GM21529 (cell line): ENCODE measurements around the gene SPTY2D1.
"Not testable (repeated sequence)": the region's sequence is repeated elsewhere in the genome, so short reads cannot be mapped to it uniquely, and the experiment has no call there.

Experiments used
- ATAC-seq: cut with Tn5 transposase; IDR thresholded peaks from one replicate; pipeline ENCODE4 v1.9.1; 2021; ENCODE audit not compliant: unreplicated experiment

Gene SPTY2D1

DNA sequence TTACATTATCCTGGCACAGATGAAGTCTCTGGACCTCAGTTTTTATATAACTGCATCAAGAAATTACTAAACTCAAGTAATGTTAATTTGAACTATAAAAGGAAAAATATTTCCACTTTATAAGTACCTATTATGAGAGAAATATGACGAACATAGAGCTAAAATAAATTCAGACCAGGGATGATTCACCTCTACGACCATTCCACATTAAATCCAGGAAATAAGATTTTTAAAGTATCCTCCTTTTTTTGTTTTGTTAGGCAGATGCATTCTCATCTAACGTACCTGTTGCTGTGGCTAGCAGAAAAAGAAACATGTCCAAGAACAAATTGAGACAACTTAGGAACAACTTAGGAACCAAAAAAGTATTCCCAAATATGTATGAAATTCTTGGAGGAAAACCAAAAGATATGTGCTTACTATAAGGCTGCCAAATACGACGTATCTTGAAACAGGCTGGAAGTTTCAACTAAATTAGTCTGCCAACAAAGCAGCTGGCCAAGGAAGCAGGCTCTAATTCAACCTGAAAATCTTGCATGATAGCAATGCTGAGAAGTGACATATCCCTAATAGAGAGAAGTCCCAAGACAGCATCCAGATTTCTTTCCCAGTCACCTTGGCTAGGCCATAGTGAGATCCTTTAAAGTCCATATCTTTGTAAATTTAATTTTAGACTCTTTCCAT lies 15.7 kb downstream of the SPTY2D1 start:
- ATAC-seq, result no peak

DNA sequence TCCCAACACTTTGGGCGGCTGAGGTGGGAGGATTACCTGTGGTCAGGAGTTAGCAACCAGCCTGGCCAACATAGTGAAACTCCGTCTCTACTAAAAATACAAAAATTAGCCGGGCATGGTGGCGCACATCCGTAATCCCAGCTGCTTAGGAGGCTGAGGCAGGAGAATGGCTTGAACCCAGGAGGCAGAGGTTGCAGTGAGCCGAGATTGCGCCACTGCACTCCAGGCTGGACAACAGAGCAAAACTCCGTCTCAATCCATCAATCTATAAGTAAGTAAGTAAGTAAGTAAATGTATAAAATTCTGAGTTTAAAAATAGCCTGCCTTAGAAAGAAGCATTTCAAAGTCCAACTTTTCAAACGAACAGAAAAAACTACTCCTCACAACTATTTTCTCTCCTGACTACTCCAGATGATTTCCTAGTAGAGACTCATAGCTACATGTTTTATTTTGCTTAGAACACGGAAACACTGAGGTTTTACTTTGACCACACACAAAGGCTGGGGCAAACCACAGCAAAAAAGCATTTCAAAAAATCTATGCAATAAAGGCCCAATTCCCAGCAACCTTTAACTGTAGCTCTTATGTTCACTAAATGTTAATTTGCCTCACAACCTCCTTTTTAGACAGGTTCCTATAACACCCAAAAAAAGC lies 16.3 kb downstream of the SPTY2D1 start:
- peak; percentile 47 for ATAC-seq

DNA sequence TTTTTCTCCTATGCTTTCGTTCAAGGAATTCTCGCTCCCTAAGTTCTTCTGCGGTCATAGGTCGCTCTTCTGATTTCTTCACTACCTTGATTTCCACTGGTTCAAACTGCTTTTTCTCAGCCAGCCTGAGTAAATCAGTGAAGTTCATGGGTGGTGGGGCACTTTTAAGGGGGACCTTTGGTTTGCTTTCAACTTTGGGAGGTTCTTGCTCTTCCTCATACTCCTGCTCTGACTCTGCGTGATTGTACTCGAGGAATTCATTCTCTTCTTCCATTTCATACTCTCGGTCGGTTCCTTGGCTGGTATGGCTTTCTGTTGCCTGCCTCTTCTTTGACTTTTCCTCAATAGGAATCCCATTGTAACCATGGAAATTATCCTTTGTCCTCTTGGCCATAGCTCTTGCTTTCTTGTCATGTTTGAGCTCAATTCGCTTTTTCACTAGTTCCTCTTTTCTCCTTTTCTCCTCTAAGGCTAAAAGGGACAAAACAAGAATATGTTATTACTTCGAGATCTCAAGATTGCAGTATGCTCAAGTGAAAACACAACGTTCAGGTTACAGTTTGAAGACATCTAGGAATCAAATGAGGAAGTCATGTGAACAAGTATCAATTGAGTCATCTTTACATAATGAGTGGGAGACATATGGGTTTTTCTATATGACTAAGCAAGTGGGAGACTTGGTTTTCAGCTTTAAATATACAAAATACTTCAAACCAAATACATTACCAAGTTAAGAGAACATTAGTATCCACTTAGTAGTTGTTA lies 18.3 kb downstream of the SPTY2D1 start:
- ATAC-seq, result peak; percentile 90

DNA sequence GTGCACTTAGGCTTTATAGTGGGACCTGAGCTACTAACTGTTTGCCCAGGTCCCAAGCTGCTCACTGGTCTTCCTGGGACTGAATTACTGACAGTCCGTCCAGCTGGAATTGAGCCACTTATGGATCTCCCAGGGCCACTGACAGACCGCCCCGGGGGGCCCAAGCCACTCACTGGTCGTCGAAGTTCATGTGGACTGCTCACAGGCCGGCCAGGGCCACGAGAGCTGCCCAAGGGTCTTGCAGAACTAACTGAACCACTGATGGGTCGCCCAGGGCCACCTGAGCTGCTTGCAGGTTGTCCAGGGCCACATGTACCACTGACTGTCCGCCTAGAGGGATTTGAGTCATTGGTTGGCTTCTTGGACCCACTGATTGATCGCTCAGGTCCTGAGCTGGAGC lies 19.5 kb downstream of the SPTY2D1 start:
- ATAC-seq, result no peak

DNA sequence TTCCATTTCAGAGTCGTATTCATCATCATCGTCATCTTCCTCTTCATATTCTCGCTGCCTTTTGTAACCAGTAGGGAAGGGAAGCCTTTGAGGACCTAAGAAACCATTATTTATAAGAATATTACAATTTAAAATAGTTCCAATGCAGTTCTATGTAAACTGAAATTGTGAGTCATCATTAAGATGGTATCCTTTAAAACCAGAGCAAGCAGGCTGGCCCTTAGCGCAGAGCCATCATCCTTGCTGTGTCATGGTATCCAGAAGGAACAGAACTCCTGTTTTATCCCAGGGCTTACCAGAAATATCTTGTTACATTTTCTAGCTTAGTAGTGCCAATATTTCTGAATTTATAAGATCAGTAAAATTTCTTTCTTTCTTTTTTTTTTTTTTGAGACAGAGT lies 21.7 kb downstream of the SPTY2D1 start:
- ATAC-seq, result no peak

DNA sequence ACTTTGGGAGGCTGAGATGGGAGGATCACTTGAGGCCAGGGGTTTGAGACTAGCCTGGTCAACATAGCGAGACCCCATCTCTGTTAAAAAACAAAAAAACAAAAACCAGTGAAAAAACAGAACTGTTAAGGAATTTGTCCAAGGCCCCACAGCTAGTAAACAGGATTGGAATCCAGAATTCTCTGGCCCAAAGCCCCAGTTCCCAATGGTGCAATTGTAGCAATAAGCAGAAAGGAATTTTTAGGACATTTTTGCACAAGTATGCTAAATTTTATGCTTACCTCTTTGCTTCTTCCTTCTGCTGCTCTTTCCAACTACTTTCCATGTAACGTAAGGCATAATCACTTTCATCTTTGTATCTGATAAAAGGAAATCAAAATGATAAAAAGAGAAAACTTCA lies 22.9 kb downstream of the SPTY2D1 start:
- no peak for ATAC-seq

DNA sequence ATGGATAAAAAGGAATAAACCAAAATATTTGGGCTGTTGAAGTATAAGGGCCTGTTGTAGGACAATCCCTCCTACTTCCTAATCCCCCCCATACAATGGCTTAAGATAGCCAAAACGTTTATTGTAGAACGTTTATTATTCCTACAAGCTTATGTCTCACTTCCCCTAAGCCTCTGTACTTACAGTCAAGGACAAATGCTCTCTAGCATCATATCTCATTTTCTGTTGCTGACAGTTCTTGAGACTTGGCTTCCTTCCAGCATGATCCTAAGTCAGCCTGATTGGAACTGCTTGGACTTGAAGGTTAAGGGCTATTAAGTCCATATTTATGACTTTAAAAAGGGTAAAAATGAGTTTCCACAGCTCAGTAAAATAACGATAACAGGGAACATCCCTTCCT lies 25.8 kb downstream of the SPTY2D1 start:
- ATAC-seq, result no peak

DNA sequence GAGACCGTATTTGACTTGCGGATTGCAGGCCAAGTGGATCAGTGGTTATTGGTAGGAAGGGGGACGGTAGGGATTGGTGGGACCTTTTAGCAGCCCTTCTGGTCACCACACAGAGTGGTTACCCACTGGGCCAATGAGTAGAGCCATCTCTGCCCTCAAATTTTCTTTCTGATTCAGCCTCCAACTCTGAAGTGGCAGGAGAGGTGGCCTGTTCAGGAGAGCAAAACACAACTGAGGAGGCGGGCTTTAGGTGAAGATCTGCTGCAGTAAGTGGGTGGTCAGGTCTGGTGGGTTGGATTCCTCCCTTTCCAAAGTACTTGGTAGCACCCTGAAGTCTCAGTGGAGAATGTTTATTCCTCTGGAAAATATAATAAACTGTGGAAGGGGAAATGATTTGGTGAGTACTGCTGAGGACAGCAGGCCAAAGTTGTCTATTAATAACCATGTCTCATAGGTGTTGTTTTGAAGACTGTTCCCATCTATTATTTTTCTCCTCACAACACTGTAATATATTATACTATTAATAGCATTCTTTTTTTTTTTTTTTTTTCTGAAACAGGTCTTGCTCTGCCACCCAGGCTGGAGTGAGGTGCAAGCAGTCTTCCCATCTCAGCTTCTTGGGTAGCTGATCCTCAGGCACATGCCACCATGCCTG lies 33.1 kb downstream of the SPTY2D1 start:
- ATAC-seq, result no peak

DNA sequence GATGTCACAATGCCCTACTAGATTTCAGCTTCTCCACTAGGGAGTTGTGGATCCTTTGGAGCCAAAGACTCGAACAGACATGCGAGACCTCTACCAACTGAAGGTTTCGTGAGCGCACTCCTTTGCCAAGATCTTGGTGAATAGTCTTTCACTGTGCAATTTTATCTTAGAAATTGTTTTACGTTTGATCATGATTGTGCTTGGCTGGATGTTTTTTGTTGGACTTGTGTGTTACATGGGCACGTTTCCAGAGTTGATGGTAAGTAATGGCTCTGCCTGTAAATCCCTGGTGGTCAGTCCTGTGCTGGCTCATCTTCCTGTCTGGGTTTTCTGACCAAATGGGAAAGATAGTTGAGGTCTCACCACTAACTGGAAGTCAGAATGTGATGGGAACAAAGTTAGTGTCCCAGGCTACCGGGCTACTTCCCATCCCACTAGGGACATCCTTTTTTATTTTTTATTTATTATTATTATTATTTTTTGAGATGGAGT lies 34.4 kb downstream of the SPTY2D1 start, which contains the start of gene MISFA:
Gene MISFA (plus strand): TSS at position 51 of the 492 bp plus-strand sequence. CDS start 140 bp downstream, at position 191.
- no peak for ATAC-seq

DNA sequence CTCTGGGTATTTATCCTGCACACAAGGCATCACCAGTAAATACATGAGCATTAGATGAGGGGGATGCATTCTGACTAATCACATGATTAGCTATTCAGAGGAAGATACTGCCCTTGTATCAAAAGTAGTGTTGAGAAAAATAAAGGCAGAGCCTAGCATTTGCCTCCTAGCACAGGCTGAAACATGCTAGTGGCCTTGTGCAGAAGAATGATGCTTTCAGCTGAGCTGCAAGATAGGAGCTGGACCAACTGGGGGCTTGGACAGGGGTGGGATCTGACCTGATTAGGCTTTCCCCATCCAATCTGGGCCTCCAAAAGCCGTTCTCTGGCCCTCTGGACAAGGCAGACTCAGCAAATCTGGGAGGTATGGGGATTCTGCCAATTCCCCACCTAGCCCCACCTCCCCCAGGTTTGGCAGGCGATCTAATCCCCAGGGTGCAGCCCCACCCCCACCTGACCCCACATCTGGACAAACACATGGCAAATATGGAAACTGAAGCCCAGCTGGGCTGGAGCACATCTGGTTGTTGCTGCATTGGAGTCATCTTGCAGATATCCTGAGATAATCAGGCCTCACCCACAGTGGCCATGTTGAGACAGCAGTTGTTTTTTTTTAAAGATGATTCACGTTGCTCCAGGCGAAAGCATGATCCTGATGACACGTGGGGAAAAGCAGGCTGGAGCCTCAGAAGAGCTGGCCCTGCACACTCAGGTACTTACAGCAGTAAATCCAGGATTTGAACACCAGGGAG lies 39.0 kb downstream of the SPTY2D1 start:
- no peak for ATAC-seq

DNA sequence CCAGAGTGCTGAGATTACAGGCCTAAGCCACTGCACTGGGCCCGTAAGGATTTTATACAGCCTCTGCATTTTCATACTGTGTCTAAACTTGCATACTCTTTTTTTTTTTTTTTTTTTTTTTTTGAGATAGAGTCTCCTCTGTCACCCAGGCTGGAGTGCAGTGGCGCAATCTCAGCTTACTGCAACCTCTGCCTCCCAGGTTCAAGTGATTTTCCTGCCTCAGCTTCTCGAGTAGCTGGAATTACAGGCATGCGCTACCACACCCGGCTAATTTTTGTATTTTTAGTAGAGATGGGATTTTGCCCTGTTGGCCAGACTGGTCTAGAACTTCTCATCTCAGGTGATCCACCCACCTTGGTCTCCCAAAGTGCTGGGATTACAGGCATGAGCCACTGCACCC lies 40.1 kb downstream of the SPTY2D1 start:
- ATAC-seq, result not testable (repeated sequence)

DNA sequence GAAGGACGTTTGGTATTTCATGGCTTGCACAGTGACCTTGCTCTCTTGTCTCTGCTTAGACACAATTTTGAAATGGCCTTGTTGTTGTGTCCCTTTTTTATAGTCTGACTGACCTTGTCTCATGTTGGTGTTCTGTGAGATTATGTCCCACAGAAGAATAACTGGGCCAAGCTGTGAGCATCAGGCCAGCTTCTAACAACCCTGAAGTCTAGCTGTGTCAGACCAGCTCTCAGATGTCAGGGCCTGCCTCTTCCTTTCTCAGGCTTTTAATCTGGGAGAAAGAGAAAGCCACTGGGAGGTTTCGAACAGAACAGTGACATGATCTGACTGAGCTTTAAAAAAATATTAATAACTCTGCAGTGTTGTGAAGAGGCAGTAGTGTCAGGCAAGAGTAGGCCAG lies 43.6 kb downstream of the SPTY2D1 start:
- no peak for ATAC-seq

DNA sequence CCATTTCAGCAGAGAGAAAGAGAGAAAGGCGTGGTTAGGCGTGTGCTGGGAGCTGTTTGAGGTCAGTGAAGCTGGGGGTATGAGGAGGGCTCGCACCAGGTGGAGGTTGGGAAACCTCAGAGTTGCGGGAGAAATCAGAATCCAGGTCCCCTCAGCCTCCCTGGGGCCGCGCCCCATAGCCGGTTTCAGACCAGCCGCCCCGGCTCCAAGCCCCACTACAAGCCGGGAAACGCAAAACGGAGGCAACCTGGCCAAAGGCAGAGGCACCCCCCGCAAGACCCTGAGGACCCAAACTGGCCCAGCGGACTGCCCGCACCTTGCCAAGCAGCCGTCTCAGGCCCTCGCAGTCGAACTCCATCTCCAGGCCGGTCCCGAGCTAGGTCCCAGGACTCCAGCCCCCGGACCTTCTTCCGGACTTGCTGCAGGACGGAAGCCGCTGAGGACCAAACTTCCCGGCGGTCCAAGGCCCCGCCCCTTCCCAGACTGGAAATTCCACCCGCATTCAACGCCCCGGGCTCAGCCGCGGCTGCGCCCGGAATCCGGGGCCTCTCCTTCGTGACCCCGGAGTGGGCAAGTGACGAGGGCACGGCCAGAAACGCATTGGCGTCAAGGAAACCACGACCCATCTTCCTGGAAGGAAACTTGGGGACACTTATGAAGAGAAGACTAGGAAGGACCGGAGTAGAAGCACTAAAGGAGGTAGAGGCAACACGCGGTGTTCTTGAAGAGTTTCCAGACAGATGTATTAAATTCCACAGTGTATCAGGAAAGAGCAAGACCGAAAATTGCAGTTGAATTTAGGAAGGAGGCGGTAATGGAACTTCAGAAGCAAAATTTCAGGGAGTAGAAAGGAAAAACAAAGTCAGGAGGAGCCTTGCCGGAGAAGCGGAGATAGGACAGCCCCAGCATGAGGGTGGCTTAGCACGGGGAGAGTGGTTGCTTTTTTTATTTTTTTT lies 45.6 kb downstream of the SPTY2D1 start, which contains the start of gene UEVLD:
Gene UEVLD (minus strand): TSS at position 438 of the 956 bp plus-strand sequence. CDS start 80 bp downstream, at position 358.
- peak; percentile 66 for ATAC-seq

DNA sequence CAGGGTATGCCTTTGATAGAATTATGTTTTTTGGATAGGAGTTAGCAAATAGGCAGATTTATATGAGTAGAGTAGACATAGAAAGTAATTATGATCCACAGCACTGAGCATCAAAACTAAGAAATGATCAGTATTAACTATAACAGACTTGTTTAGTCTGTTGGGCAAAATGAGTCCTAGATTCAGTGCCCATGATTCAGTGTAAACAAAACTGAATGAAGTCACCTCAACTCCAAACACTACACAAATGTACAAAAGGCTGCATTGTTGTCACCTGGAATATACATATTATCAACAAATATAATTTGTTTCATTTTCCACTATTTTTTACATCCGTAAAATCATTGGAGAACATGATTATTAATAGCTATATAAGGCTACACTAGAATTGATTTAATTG lies 52.3 kb downstream of the SPTY2D1 start:
- no peak for ATAC-seq

DNA sequence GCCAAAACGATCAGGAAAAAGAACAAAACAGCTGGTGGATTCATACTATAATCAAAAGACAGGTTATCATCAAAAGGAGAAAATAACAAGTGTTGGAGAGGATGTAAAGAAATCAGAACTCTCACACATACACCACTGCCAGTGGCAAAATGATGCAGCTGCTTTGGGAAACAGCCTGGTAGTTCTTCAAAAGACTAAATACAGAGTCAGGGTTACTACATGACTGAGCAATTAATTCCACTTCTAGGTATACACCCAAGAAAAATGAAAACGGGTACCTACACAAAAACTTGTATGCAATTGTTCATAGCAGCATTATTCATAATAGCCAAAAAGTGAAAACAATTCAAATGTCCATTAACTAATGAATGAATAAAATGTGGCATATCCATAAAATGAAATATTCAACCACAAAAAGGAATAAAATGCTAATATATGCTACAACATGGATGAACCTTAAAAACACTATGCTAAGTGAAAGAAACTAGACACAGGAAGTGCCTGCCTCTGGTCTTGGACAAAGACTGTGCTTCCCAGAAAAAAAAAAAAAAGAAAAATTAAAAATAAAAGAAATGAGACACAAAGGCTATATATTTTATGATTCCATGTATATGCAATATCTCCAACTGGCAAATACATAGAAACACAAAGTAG lies 53.9 kb downstream of the SPTY2D1 start:
- no peak for ATAC-seq

DNA sequence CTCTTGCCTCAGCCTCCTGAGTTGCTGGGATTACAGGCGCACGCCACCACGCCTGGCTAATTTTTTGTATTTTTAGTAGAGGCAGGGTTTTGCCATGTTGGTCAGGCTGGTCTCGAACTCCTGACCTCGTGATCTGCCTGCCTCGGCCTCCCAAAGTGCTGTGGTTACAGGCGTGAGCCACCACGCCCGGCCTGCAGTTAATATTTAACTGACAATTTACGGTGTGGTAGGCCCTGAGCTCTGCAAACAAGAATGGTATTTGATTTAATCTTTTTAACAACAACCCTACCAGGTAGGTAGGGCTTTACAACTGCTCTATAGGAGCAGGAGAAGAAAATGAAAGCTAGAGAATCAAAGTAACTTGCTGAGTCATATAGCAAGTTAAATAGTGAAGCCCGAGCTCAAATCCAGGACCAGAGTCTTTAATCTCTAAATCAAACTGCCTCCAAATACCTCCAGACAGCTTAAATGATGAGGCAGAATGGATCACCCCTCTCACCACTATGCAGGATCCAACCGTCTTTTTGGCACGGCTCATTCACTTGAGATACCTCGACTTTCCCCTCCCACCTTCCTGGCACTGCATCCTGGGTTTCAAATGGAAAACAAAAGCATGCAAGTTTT lies 55.1 kb downstream of the SPTY2D1 start:
- ATAC-seq, result no peak

DNA sequence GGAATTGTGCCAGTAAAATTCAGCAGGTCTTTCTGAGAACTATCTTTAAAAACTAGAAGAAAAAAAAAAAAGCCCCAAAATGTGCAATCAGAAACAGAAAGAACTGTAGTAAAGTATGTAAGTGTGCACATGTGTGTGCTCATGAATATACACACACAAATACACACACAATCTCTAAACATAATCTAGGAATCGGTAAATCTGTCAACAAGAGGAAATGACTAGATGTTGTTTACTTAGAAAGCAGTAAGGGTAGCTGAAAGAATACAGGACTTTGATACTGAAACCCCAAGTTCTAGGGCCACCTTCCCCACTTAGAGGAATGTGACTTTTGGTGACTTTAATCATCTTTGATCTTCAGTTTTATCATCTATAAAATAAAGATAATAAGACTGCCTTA lies 58.8 kb downstream of the SPTY2D1 start:
- ATAC-seq, result no peak

DNA sequence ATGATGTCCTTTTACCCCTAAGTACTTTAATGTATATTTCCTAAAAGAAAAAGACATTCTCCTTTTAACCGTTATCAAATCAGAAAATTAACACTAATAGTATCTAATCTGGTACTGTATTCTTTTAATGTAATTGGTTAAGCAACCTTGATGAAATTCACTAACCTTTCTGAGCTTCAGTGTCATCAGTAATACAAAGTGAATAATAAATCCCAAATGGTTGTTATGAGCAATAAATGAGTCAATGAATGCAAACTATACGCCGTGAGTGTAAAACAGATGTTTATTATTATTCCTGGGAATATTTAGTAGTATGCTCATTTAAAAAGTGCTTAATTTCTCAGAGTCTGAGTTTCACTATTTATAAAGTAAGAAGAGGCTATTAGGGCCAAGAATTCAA lies 67.1 kb downstream of the SPTY2D1 start:
- no peak for ATAC-seq
